Muscle of leg (tissue), 11 donors: Measurements from ENCODE around the gene SLC66A2. TPM values are rescaled to one million over a fixed set of nuclear protein-coding genes. Genes with fewer than 3 reads are reported as not detected.

Experiments used
- DNase-seq: peaks from one replicate; pipeline ENCODE4 v3.0.0; 2013
- H3K27ac ChIP-seq: one replicate; pipeline ENCODE4 v1.5.1; 2013; ENCODE audit warnings: mild to moderate bottlenecking, low read length, control low read depth
- H3K27me3 ChIP-seq: one replicate; pipeline ENCODE4 v1.6.1; 2013; ENCODE audit warnings: low read length; ENCODE audit not compliant: control insufficient read depth, insufficient read depth
- H3K36me3 ChIP-seq: one replicate; pipeline ENCODE4 v1.6.1; 2013; ENCODE audit warnings: low read length; ENCODE audit not compliant: control insufficient read depth, insufficient read depth
- H3K4me1 ChIP-seq: one replicate; pipeline ENCODE4 v1.6.1; 2013; ENCODE audit warnings: low read length; ENCODE audit not compliant: control insufficient read depth, insufficient read depth
- H3K4me3 ChIP-seq: one replicate; pipeline ENCODE4 v1.5.1; 2013; ENCODE audit warnings: low read length, control low read depth
- H3K9me3 ChIP-seq: replicated peaks from 2 replicates; pipeline ENCODE4 v1.6.1; 2013; ENCODE audit warnings: low read depth, low read length; ENCODE audit not compliant: control insufficient read depth
- WGBS: methylation state at CpG from one replicate; pipeline ENCODE4 v1.1.5; 2013; ENCODE audit warnings: missing lambda C conversion rate; ENCODE audit not compliant: insufficient coverage; 5-methylcytosine and 5-hydroxymethylcytosine counted together
- polyA plus RNA-seq, 8 donors: library from polyadenylated mRNA; unstranded; fragments of 120-200 nt; gene quantifications; one replicate each; pipeline versions ENCODE4 v1.2.1 to v1.2.3, GENCODE V29; 2013; ENCODE audit warnings: inconsistent platforms in 1 of 8, low replicate concordance in 1 of 8; ENCODE audit not compliant: insufficient read length in 8 of 8, insufficient read depth in 1 of 8
- total RNA-seq: library from RNA; stranded (reverse); fragments of 120-200 nt; gene quantifications from one replicate; pipeline ENCODE4 v1.2.4, GENCODE V29; 2013

SLC66A2 gene
- total and polyA plus RNA-seq, 9 donors = 23.1 to 33.7 (median 25.8) TPM

- H3K36me3 ChIP-seq = peaks cover 48% of the 10 kb centered on the region
- H3K9me3 ChIP-seq = no peaks in the 10 kb centered on the region
- no peak overlapping the region for H3K4me3 ChIP-seq
- H3K27me3 ChIP-seq = no peaks in the 10 kb centered on the region
- WGBS = 93% methylated on average over 15 of the region's 16 CpGs
- H3K4me1 ChIP-seq = no peaks in the 10 kb centered on the region
- no peak overlapping the region for H3K27ac ChIP-seq
- DNase-seq = no peak
Measured at GRCh38 chr18:79973517-79973916, 22.1 kb upstream of the SLC66A2 start.

- peaks cover 45% of the 10 kb centered on the region for H3K36me3 ChIP-seq
Measured at GRCh38 chr18:79972720-79973119, 21.3 kb upstream of the SLC66A2 start.

GRCh38 chr18:79971986-79972385 lies 20.5 kb upstream of the SLC66A2 start:
- Histone ChIP-seq H3K27ac (no peak overlapping the region), H3K4me1 (no peaks in the 10 kb centered on the region), H3K9me3 (no peaks in the 10 kb centered on the region), H3K4me3 (no peak overlapping the region), H3K36me3 (peaks cover 44% of the 10 kb centered on the region), H3K27me3 (no peaks in the 10 kb centered on the region)
- WGBS = 83% methylated on average over 8 of the region's 9 CpGs
- DNase-seq = no peak

More at GRCh38 chr18:79972720-79973119, 21.3 kb upstream of the SLC66A2 start:
- WGBS = 75% methylated on average over 1 of the region's 3 CpGs
- no peaks in the 10 kb centered on the region for H3K9me3 ChIP-seq
- H3K27ac ChIP-seq = no peak overlapping the region
- H3K27me3 ChIP-seq = no peaks in the 10 kb centered on the region
- no peak overlapping the region for H3K4me3 ChIP-seq
- DNase-seq = no peak
- no peaks in the 10 kb centered on the region for H3K4me1 ChIP-seq

DNA sequence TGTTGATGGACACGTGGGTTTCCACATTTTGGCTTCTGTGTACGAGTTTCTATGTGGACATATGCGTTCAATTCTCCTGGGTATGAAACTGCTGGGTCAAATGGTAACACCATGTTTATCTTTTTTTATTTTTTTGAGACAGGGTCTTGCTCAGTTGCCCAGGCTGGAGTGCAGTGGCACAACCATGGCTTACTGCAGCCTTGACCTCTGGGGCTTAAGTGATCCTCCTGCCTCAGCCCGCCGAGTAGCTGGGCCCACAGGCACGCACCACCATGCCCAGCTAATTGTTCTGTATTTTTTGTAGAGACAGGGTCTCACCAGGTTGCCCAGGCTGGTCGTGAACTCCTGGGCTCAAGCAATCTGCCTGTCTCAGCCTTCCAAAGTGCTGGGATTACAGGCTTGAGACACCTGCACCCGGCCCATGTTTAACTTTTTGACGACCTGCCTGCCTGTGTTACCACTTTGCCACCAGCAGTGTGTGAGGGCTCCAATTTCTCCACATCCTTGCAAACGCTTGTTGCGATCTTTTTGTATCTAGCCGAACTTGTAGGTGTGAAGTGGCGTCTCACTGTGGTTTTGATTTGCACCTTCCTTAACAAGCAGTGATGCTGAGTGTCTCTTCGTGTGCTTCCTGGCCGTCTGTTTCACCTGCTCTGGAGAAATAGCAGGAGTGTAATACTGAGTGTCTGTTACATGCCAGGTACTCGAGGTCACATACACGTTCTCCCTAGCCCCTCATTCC lies 19.9 kb upstream of the SLC66A2 start:
- Histone ChIP-seq H3K4me3 (no peak overlapping the region), H3K4me1 (no peaks in the 10 kb centered on the region), H3K27ac (no peak overlapping the region), H3K9me3 (no peaks in the 10 kb centered on the region), H3K36me3 (peaks cover 42% of the 10 kb centered on the region), H3K27me3 (no peaks in the 10 kb centered on the region)
- no peak for DNase-seq
- 92% methylated on average over 13 of the region's 17 CpGs for WGBS

- DNase-seq = no peak
- Histone ChIP-seq H3K36me3 (peaks cover 34% of the 10 kb centered on the region), H3K27me3 (no peaks in the 10 kb centered on the region), H3K4me1 (peaks cover 2% of the 10 kb centered on the region), H3K9me3 (no peaks in the 10 kb centered on the region), H3K27ac (no peak overlapping the region), H3K4me3 (no peak overlapping the region)
- 85% methylated on average over 5 of the region's 12 CpGs for WGBS
Measured at GRCh38 chr18:79970419-79971133, 19.1 kb upstream of the SLC66A2 start.

- Histone ChIP-seq H3K4me3 (peak overlapping the region; percentile 37), H3K4me1 (peaks cover 14% of the 10 kb centered on the region), H3K36me3 (no peaks in the 10 kb centered on the region), H3K27ac (no peak overlapping the region), H3K27me3 (peaks cover 25% of the 10 kb centered on the region), H3K9me3 (no peaks in the 10 kb centered on the region)
- DNase-seq = peak; percentile 68
- WGBS = 14% methylated on average over 12 of the region's 24 CpGs
Measured at GRCh38 chr18:79965119-79965902, 13.9 kb upstream of the SLC66A2 start.

DNA sequence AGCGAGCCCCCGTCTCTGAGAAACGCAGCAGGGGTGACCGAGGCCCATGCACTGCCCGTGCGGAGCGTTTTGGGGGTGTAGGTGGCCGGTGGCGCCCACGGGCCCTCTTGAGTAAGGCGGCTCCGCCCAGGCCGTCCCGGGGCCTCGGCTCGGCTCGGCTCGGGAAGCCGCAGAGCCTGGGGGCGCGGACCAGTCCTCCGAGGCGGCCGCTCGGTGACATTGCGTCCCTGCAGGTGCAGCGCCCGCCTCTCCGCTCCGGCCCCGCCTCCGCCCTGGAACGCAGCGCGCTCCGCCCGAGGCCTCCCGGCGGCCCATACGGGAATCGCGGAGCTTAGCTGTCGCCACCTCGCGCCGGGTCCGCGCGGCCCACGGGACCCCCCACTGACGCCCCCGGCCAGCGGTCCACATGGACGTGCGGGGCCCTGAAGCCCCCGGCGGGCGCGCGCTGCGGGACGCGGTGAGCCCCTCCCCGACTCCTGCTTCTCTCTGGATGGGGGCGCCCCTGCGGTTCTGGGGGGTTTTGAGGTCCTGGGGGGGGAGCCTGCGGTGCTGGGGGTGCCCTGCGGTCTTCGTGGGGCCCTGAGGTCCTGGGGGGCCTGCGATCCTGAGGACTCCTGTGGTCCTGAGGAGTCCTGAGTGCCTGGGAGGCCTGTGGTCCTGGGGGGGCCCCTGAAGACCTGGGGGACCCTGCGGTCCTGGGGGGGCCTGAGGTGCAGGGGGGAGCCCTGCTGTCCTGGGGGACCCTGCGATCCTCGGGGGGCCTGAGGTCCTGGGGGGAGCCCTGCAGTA lies 13.1 kb upstream of the SLC66A2 start, which contains the start of gene HSBP1L1:
TSS of gene HSBP1L1 (plus strand) at position 314 of the 789 bp plus-strand sequence. CDS start at position 407, 93 bp downstream.
- Histone ChIP-seq H3K27me3 (peaks cover 25% of the 10 kb centered on the region), H3K27ac (no peak within 1 kb of the TSS), H3K4me3 (peak within 1 kb of the TSS; percentile 37), H3K4me1 (peaks cover 14% of the 10 kb centered on the region), H3K36me3 (no peaks in the 10 kb centered on the region), H3K9me3 (no peaks in the 10 kb centered on the region)
- peak; percentile 59 for DNase-seq
- 3% methylated on average over 55 of the region's 73 CpGs for WGBS

DNA sequence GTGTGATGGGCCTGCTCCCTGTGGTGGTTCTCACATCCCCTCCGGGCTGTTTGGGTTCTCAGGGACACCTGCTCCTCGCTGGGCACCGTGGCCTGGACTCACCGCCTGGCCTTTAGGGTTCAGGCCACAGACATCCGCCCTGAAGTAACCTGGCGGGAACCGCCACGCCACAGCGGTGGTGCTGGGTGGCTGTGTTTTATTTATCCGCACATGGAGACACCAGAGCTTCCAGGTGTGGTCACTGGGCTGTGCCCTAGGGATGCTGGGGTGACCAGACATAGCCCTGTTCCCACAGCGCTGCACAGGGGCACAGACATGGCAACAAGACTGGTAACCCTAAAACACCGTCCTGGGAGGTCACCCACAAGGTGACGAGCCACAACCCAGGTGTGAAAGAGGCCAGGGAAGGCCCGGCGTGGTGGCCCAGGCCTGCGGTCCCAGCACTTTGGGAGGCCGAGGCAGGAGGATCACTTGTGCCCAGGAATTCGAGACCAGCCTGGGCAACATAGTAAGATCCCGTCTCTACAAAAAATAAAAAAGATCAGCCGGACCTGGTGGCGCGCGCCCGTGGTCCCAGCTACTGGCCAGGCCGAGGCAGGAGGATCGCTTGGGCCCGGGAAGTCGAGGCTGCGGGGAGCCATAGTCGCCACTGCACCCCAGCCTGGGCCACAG lies 12.3 kb upstream of the SLC66A2 start:
- 89% methylated on average over 29 of the region's 30 CpGs for WGBS
- peaks cover 14% of the 10 kb centered on the region for H3K4me1 ChIP-seq

More for the DNA sequence above, 12.3 kb upstream of the SLC66A2 start:
- Histone ChIP-seq H3K27me3 (peaks cover 25% of the 10 kb centered on the region), H3K36me3 (no peaks in the 10 kb centered on the region), H3K4me3 (peak overlapping the region; percentile 37), H3K27ac (no peak overlapping the region), H3K9me3 (no peaks in the 10 kb centered on the region)
- DNase-seq = no peak
